NCI-H1436 (cell line): ENCODE data around the gene SRMS.

Experiments
- DNase-seq: peaks from one replicate; lab custom pipeline; 2025; lab: John Stamatoyannopoulos, UW

The SRMS gene

GRCh38 chr20:63501818-63502670 is 45.5 kb downstream of the SRMS start:
- peak; percentile 82 for DNase-seq

GRCh38 chr20:63500902-63501817 is 46.4 kb downstream of the SRMS start:
- no peak for DNase-seq

- no peak for DNase-seq
Observed at GRCh38 chr20:63500151-63500901, 47.2 kb downstream of the SRMS start.

DNA sequence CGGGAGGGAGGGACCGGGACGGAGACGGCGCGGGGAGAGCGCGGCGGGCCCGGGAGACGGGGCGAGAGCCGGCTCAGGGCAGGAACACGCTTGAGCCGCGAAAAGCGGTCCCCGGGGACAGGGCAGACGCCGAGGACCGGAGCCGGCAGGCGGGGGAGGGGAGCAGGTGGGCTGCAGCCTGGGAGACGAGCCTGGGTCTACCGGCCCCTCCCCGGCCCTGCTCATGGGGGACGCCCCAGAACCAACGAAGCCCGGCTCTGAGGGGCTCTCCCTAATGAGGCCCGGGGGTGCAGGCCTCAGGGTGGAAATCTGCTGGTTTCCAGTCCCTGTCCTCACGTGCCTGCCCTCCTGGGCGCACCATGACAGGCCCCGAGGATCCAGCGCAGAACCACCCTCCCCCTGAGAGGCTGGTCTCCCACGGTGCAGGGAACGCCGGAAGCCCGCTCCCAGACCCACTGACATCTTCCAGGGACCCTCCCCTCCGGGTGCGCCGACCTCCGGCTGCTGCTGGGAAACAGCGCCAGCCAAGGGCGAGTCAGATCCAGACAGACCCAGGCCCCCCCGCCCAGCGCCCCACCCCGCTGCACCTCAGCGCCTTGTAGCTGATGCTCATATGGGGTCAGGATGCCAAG is 48.1 kb downstream of the SRMS start:
- DNase-seq = peak; percentile 72

DNA sequence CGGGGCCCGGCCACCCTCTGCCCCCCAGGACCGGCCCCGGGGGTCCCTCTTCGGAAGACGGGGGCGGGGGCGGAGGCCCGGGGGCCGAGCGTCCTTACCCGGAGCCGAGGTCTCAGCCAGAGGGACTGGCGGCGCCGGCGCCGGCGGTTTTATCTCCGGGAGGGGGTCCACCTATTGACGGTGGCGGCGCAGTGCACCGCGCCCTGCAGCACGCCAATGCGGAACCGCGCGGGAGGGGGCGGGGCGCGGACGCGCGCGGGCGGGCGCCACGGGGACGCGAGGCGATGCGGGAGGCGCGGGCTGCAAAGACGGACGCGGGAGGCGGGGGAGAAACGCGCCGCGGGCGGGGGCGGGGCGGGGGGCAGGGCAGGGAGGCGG is 48.6 kb downstream of the SRMS start, which contains the start of gene EEF1A2:
TSS of gene EEF1A2 (minus strand) at position 124 of the 378 bp plus-strand sequence. CDS start 1,320 bp downstream, outside the sequence.
- peak; percentile 72 for DNase-seq

DNA sequence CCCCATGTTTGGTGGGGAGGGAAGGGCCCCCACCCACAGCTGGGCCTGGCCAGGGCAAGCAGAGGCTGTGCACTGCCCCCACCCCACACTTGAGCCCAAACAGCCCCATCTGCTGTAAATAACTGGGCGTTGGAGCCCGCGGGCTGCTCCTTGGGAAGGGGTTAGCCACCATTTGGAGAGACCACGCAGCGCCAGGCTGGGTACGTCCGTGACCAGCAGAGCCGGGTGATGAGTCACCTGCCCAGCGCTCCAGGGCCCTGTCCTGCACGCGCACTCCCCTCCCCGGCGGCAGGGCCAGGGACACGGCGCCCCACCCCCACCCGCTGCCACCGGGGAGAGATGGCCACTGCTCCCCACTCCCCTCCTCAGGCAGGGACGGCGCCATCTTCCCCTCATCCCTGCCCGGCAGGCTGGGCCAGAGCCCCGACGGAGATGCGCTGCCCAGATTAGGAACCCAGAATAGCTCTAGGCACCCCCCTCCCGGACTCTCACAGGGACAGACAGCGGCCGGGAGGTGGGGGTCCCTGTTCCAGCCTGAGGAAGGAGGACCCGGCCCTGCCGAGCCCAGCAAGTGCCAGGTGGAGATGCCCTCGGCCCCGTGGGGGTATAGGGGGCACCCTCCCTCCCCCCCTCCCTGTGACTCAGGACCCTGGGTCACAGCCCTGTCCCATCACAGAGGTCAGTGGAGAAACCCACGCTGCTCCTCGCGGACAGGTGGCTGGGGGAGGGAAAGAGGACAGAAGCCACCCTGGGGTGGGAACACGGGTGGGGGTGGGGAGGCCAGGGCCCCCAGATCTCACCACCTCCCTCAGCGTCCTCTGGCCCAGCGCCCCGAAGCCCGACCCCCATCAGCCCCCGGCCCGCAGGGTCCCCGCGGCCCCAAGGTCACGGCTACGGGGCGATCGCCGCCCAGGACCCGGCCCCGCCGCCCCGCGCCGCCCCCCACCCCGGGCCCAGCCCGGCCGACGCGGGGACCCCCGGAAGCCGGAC is 49.3 kb downstream of the SRMS start:
- no peak for DNase-seq

DNA sequence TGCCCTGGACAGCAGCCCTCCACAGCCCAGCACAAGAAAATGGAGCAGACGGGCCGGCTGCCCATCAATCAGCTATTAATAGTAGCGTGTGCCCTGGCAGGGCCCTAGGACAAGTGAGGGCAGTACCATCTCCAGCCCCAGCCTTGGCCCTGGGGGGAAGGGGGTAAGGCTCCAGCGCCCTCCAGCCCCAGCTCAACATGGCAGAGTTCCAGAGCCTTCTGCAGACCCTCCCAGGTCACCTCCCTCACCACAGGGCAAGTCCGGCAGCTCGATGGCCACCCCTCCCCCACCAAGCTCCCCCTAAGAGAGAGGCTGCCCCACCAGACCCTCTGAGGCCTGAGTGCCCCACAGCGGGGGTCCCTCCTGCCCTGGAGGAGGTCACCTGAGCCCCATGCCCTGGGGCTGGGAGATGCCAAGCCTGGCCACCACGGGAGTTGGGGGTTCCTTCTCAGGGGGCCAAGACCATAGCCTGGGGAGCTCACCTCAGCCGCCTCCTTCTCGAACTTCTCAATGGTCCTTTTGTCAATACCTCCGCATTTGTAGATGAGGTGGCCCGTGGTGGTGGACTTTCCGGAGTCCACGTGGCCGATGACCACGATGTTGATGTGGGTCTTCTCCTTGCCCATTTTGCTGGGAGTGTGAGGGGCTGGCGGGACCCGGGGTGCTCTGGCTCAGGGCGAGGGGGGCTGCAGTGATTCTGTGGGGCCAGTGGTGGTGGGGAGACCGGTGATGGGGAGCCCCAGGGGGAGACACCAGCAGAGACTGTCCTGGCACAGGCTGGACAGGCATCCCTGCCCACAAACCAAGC is 50.2 kb downstream of the SRMS start:
- no peak for DNase-seq

- DNase-seq = no peak
Observed at GRCh38 chr20:63496596-63497120, 50.9 kb downstream of the SRMS start.

DNA sequence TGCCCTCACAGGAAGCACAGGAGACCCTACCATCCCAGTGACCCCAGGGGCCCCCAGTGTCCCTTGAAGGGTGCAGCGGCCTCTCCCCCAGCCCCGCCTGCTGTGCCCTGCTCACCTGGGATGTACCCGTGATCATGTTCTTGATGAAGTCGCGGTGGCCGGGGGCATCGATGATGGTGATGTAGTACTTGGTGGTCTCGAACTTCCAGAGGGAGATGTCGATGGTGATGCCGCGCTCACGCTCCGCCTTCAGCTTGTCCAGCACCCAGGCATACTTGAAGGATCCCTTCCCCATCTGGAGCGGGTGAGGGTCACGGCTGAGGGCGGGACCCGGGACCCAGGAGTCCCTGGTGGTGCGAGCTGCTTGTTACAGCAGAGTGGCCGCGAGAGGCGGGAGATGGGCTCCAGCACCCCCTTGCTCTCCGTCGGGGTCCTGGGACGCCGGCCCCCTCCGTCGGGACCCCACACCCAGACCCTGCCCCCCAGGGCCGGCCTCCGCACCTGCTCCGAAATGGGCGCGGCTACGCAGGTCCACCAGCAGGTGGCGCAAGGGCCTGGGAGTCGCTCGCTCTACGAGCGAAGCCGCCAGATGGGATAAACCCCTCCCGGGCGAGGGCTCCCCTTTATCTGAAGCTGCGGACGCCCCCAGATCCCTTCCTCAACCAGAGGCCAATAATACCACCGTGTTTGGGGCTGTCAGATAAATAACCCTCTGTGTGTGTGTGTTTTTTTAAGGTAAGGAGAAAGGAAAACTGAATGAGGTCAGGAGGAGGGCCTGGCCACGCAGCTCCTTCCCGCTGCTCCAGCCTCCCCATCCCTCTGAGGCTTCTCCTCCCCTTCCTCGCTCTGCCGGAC is 51.6 kb downstream of the SRMS start:
- DNase-seq = peak; percentile 66

DNA sequence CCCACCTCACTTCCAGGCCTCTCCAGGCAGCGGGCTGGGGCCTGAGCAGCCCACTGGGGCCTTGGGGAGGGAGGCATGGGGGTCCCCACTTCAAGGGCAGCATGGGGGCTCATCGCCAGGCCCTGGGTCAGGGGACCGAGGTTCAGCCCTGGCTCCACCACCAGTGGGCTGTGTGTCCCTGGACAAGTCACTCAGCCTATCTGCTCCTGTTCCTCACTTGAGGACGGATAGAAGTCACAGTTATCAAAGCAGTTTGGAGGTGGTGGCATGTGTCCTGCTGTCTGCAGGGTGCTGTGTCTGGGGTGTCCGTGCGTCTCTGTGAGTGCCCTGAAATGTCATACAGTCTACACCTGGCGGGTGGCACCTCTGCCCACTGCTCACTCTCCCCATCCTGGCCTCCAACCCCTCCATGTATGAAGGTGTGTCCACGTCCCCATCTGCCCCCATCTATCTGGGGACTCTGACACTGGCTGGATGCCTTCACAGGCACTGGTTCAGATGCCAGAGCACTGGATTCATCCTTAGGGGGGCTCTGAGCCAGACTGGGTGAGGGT is 52.3 kb downstream of the SRMS start:
- DNase-seq = no peak

GRCh38 chr20:63494420-63495166 is 53.0 kb downstream of the SRMS start:
- DNase-seq = no peak

- no peak for DNase-seq
Observed at GRCh38 chr20:63494084-63494419, 53.5 kb downstream of the SRMS start.

GRCh38 chr20:63493563-63494020 is 54.0 kb downstream of the SRMS start:
- no peak for DNase-seq

DNA sequence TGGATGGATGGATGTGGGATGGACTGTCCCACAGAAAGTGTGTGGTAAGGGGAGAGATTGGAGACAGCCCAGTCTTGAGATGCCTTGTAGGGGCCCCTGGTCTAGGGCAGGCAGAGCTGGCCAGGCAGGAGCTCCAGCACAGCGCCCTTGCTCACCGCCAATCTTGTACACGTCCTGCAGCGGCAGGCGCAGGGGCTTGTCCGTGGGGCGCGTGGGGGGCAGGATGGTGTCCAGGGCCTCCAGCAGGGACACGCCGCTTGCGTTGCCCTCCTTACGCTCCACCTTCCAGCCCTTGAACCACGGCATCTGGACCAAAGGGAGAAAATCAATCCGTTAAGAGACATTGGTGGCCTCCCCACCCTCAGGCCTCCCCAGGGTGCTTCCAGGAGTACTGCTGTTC is 54.6 kb downstream of the SRMS start:
- DNase-seq = no peak

DNA sequence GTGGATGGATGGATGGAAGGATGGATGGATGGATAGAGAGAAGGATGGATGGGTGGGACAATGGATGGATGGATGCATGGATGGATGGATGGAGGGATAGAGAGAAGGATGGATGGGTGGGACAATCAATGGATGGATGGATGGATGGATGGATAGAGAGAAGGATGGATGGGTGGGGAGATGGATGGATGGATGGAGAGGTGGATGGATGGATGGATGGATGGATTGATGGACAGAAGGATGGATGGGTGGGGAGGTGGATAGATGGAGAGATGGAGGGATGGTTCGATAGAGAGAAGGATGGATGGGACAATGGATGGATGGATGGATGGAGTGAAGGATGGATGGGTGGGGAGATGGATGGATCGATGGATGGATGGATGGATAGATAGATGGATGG is 55.0 kb downstream of the SRMS start:
- DNase-seq = no peak

GRCh38 chr20:63491635-63492230 is 55.8 kb downstream of the SRMS start:
- no peak for DNase-seq

GRCh38 chr20:63491078-63491477 is 56.5 kb downstream of the SRMS start:
- DNase-seq = no peak
